Spleen (tissue), 7 donors: ENCODE results near the gene NHSL1.

Experiments used
- POLR2AphosphoS5 ChIP-seq, 3 donors: sonication (generic); formaldehyde crosslinking; IDR thresholded peaks; one replicate each; pipeline ENCODE4 v1.5.1; 2017; ENCODE audit warnings: antibody characterized with exemption in 3 of 3
- TF ChIP-seq, protein P1 (sequence below), 11 experiments: fragments of 200-600 bp in 7 of 11; fragments of 450-650 bp in 4 of 11; sonication (generic) in 4 of 11; IDR thresholded peaks in 8 of 11; conservative IDR thresholded peaks in 3 of 11; 1 replicate in 7 of 11; 2 replicates in 4 of 11; pipeline versions ENCODE4 v1.4.0 to v1.8.0; 2016 to 2021; ENCODE audit warnings: antibody characterized with exemption in 11 of 11, inconsistent platforms in 4 of 11, mild to moderate bottlenecking in 1 of 11
- donor health status: DM: no; HTN: no; CAD: no; lungs with moderate emphysema.
- donor health status: DM: no; HTN: no; CAD: no.
- donor health status: DM: no; HTN: no; CAD: no.

DNA sequence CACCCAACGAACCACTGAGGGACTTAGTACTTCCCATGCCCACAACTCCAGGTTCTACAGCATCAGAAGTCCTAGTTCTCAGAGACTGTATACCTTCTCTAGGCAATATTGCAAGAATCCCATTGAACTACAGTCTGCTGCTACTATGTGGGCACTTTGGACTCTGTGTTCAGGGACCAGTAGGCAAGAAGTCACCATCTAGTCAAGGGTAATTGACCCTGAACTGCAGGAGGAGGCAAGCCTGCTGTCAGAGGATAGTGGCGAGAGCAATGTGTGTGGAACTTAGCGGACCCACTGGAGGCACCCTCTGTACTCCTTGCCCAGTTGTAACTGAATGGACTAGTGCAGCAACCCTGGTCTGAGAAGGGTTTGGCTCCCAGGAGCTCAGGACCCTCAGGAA, 79.5 kb downstream of the NHSL1 start:
- TF ChIP-seq, protein P1, sequence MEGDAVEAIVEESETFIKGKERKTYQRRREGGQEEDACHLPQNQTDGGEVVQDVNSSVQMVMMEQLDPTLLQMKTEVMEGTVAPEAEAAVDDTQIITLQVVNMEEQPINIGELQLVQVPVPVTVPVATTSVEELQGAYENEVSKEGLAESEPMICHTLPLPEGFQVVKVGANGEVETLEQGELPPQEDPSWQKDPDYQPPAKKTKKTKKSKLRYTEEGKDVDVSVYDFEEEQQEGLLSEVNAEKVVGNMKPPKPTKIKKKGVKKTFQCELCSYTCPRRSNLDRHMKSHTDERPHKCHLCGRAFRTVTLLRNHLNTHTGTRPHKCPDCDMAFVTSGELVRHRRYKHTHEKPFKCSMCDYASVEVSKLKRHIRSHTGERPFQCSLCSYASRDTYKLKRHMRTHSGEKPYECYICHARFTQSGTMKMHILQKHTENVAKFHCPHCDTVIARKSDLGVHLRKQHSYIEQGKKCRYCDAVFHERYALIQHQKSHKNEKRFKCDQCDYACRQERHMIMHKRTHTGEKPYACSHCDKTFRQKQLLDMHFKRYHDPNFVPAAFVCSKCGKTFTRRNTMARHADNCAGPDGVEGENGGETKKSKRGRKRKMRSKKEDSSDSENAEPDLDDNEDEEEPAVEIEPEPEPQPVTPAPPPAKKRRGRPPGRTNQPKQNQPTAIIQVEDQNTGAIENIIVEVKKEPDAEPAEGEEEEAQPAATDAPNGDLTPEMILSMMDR (IDR thresholded peaks at IDR 0.05 in 8 of 11, conservative IDR thresholded peaks at IDR 0.05 in 3 of 11), result no peak
- no peak for TF ChIP-seq POLR2AphosphoS5 (IDR thresholded peaks at IDR 0.05)
